GM12875 (cell line): ENCODE data around the gene PRKCA.
A peak's percentile ranks its signal among the peaks of the same experiment; 100 is the strongest.
"Not testable (repeated sequence)": the region's sequence is repeated elsewhere in the genome, so short reads cannot be mapped to it uniquely, and the experiment has no call there.

Source experiments
- H3K4me3 ChIP-seq: one replicate; pipeline ENCODE4 v1.5.1; 2011; ENCODE audit warnings: low read depth, low read length, control low read depth
- CTCF ChIP-seq: IDR thresholded peaks from 2 replicates; pipeline ENCODE4 v1.5.1; 2011; ENCODE audit warnings: low read depth, mild to moderate bottlenecking, control low read depth, inconsistent platforms, low read length, moderate library complexity, borderline replicate concordance; ENCODE audit not compliant: insufficient read depth

Gene PRKCA

GRCh38 chr17:66301864-66302741, at the start of gene PRKCA:
TSS of gene PRKCA (plus strand) at chr17:66302613.
- peak within 1 kb of the TSS; percentile 61 for H3K4me3 ChIP-seq
- no peak for TF ChIP-seq CTCF

GRCh38 chr17:66253458-66253857, 49.0 kb upstream of the PRKCA start:
- not testable (repeated sequence) for H3K4me3 ChIP-seq

- no peak overlapping the region for H3K4me3 ChIP-seq
- peak; percentile 39; the same call in 1 of the 2 replicates for TF ChIP-seq CTCF
Measured at GRCh38 chr17:66255112-66255511, 47.3 kb upstream of the PRKCA start.

- no peak for TF ChIP-seq CTCF
Measured at GRCh38 chr17:66255527-66255971, 46.9 kb upstream of the PRKCA start.

GRCh38 chr17:66260275-66260674, 42.1 kb upstream of the PRKCA start:
- TF ChIP-seq CTCF, result no peak
- H3K4me3 ChIP-seq, result no peak overlapping the region

More at GRCh38 chr17:66255527-66255971, 46.9 kb upstream of the PRKCA start:
- no peak overlapping the region for H3K4me3 ChIP-seq

GRCh38 chr17:66260688-66261087, 41.7 kb upstream of the PRKCA start:
- no peak for TF ChIP-seq CTCF
- H3K4me3 ChIP-seq, result no peak overlapping the region

- no peak for TF ChIP-seq CTCF
Measured at GRCh38 chr17:66262767-66263166, 39.6 kb upstream of the PRKCA start.

More at GRCh38 chr17:66262767-66263166, 39.6 kb upstream of the PRKCA start:
- no peak overlapping the region for H3K4me3 ChIP-seq
